ENCODE measurements around the gene LGR6. TPM values are rescaled to one million over a fixed set of nuclear protein-coding genes. Genes with fewer than 3 reads are reported as not detected.

The LGR6 gene
- total RNA-seq, 1 experiment from 2014 or later, result 1.0 TPM

DNA sequence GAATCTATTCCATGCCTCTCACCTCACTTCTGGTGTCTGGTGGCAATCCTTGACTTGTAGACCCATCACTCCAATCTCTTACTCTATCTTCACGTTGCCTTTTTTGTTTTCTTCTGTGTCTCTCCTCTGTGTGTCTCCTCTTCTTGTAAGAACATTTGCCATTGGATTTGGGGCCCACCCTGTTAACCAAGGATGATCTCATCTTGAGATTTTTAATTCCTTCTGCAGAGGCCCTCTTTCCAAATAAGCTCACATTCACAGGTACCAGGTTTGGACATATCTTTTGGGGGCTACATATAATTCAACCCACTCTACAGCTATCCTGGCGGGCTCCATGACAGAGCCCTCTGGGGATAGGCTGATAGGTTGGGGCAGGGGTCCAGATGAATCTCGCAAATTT is 92.3 kb downstream of the LGR6 start:
- Histone ChIP-seq H3K56ac (ENCODE audit: insufficient read length, low read depth, low read length) (no peak overlapping the region), H3K27ac (ENCODE audit: insufficient read length, low read depth, low read length) (no peak overlapping the region), H2BK12ac (ENCODE audit: insufficient read length, low read depth, low read length) (no peak overlapping the region), H2AFZ (ENCODE audit: low read length) (no peak overlapping the region), H4K8ac (replicated peaks; ENCODE audit: insufficient read length, low read depth, low read length) (no peak overlapping the region), H3K4ac (ENCODE audit: low read depth, low read length) (no peak overlapping the region), H3K79me1 (ENCODE audit: insufficient read depth, low read depth, low read length, poor library complexity, severe bottlenecking) (no peaks in the 10 kb centered on the region), H2BK20ac (ENCODE audit: low read depth, low read length, poor library complexity, severe bottlenecking) (no peak overlapping the region), H3K18ac (ENCODE audit: insufficient read length, low read depth, low read length) (no peak overlapping the region), H3K79me2 (ENCODE audit: insufficient read depth, low read length) (no peaks in the 10 kb centered on the region), H3K4me1 (ENCODE audit: insufficient read depth, low read length) (no peaks in the 10 kb centered on the region), H4K20me1 (ENCODE audit: control insufficient read depth, insufficient read depth, insufficient read length) (no peaks in the 10 kb centered on the region), H3K23me2 (ENCODE audit: insufficient read length, low read depth, low read length, poor library complexity, severe bottlenecking) (no peaks in the 10 kb centered on the region), H2BK15ac (ENCODE audit: low read depth, low read length) (no peak overlapping the region), H3K9me3 (ENCODE audit: control insufficient read depth, low read depth, low read length) (no peaks in the 10 kb centered on the region), H3K14ac (ENCODE audit: insufficient read depth, low read length) (no peak overlapping the region), H3K27me3 (ENCODE audit: insufficient read depth, low read length) (no peaks in the 10 kb centered on the region), H4K91ac (ENCODE audit: insufficient read length, low read depth, low read length) (no peak overlapping the region), H3K9ac (ENCODE audit: extremely low read depth, insufficient read length, low read length) (no peak overlapping the region), H2BK120ac (ENCODE audit: low read depth, low read length, poor library complexity, severe bottlenecking) (no peak overlapping the region), H3K4me2 (ENCODE audit: insufficient read depth, insufficient read length, low read length) (no peak overlapping the region), H2AK5ac (ENCODE audit: insufficient read length, low read length) (no peak overlapping the region), H4K5ac (ENCODE audit: insufficient read length, low read depth, low read length) (no peak overlapping the region), H3T11ph (ENCODE audit: low read length) (no peak overlapping the region), H3K23ac (ENCODE audit: insufficient read length, low read depth, low read length) (no peak overlapping the region), H2BK5ac (ENCODE audit: insufficient read length, low read length) (no peak overlapping the region)
- H3K4me1 Mint-ChIP-seq, result peaks cover 8 to 15% of the 10 kb centered on the region in 2 experiments
- TF ChIP-seq, protein P1, sequence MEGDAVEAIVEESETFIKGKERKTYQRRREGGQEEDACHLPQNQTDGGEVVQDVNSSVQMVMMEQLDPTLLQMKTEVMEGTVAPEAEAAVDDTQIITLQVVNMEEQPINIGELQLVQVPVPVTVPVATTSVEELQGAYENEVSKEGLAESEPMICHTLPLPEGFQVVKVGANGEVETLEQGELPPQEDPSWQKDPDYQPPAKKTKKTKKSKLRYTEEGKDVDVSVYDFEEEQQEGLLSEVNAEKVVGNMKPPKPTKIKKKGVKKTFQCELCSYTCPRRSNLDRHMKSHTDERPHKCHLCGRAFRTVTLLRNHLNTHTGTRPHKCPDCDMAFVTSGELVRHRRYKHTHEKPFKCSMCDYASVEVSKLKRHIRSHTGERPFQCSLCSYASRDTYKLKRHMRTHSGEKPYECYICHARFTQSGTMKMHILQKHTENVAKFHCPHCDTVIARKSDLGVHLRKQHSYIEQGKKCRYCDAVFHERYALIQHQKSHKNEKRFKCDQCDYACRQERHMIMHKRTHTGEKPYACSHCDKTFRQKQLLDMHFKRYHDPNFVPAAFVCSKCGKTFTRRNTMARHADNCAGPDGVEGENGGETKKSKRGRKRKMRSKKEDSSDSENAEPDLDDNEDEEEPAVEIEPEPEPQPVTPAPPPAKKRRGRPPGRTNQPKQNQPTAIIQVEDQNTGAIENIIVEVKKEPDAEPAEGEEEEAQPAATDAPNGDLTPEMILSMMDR (conservative IDR thresholded peaks at IDR 0.05), result no peak
- H3K4me3 Mint-ChIP-seq, result no peak overlapping the region
- H3K27me3 Mint-ChIP-seq (ENCODE audit: low read depth), result peaks cover 7% of the 10 kb centered on the region; the same call in 1 of the 2 replicates
- no peak for DNase-seq
- H3K36me3 Mint-ChIP-seq (ENCODE audit: insufficient read depth in 1 of 3, low read depth in 3 of 3), result no peaks in the 10 kb centered on the region
- no peaks in the 10 kb centered on the region for H3K9me3 Mint-ChIP-seq
- WGBS (ENCODE audit: extremely low coverage, insufficient read length, low lambda C conversion rate), result no CpG with 5 or more reads among the region's 3 CpGs
- H3K27ac Mint-ChIP-seq, result no peak overlapping the region

Data from H9 (cell line).